Stimulated activated CD8-positive, alpha-beta memory T cell treated with anti-CD3 and anti-CD28 coated beads, Interleukin-12 subunit alpha, Interleukin-12 subunit beta, amount 100 ng/mL, for 24 hours (primary cell): ENCODE data around the gene JAK1.
A peak's percentile ranks its signal among the peaks of the same experiment; 100 is the strongest.
"Not testable (repeated sequence)": the region's sequence is repeated elsewhere in the genome, so short reads cannot be mapped to it uniquely, and the experiment has no call there.

Source experiments
- DNase-seq: peaks from one replicate; pipeline ENCODE4 v3.0.0-alpha.2; 2020; ENCODE audit errors: extremely low read depth

JAK1 gene

DNA sequence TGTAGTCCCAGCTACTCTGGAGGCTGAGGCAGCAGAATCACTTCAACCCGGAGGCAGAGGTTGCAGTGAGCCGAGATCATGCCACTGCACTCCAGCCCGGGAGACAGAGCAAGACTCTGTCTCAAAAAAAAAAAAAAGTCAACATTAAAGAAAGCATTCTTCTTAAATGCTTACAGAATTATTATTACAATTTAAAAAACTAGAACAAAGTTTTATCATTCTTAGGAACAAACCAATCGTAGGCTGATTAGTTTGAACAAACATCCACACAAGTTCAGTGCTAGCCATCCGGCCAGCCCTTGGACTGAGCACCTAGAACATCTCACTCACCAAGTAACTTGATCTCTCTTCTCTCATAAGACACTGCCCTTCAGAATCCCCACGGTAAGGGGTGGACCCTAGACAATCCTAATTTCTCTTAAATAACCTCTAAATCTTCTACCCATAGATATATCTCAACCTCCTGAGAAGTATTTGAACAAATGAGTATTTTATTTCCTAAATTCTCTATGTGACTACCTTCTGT, 16.0 kb downstream of the JAK1 start:
- no peak for DNase-seq

- DNase-seq: no peak
Measured at GRCh38 chr1:64948905-64949833, 17.2 kb downstream of the JAK1 start.

DNA sequence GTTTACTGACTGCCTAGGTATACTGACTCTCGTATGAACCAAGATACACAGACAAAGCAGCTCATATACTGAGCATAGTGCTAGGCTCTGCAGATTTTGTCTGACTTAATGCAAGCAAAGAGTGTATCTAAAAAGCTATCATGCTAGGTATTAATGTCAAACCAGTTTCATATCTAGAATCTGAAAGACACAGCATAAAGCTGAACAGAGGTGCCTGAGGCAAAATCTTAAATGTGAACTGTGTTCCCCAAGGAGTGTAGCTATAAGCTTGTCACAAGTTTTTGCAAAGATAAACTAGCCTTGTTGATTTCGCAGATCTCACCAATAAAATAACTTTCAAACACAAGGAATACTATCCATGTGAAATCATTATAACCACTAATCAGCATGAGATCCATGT, 18.1 kb downstream of the JAK1 start:
- DNase-seq: no peak

GRCh38 chr1:64946916-64947315, 19.4 kb downstream of the JAK1 start:
- DNase-seq: no peak

DNA sequence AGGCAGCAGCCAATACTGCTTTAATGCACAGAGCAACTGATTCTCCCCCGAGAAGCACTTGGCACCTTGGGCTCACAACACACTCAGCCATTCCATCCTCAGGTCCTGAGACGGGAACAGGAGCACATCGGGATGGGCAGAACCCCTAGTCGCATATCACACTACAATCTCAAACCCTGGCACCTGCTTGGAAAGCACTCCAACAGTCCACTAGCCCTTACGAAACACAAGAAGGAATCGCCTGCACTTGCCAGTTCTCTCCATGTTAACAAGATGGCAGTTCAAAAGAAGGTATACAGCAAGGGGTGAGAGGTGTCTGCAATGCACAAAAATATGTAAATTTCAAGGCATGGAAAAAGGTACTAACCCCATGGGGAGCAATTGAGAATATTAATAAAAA, 21.4 kb downstream of the JAK1 start:
- DNase-seq: no peak

DNA sequence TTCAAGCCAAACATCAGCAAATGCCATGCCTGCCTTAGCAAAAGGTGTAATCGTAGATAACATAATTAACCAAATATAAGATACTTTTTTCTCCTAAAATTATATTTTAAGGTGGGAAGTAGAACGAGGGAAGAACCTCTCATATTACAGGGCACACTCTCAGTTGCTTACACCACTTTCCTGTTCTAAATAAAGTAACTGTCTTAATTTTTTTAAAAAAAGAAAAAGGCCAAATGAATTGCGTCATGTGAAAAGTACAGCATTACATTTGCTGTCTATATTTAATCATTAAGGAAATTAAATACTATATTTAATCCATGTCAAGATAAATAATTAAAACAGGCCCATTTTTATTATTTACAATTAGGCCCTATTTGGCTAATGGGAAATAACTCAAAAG, 23.7 kb downstream of the JAK1 start:
- DNase-seq: no peak

DNA sequence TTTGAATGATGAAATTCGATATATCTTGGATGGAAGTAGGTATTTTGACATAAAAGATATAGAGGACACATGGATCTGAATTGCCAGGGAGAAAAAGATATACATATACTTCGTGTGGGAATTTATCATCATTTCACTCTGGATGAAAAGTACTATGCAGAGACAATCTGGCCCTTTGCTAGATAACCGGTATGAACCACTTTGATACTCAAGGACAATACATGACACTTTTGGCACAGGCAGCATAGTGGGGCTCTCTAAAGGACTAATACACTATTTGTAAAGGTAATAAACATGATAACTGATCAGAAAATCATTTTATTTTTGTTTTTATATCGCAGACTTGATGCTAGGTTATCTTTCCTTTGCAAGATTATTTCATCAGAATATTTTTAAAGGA, 24.2 kb downstream of the JAK1 start:
- DNase-seq: no peak

- no peak for DNase-seq
Measured at GRCh38 chr1:64941461-64942117, 24.8 kb downstream of the JAK1 start.

- no peak for DNase-seq
Measured at GRCh38 chr1:64940025-64940424, 26.3 kb downstream of the JAK1 start.

GRCh38 chr1:64938991-64939390, 27.4 kb downstream of the JAK1 start:
- DNase-seq: no peak

GRCh38 chr1:64936956-64937355, 29.4 kb downstream of the JAK1 start:
- DNase-seq: no peak

DNA sequence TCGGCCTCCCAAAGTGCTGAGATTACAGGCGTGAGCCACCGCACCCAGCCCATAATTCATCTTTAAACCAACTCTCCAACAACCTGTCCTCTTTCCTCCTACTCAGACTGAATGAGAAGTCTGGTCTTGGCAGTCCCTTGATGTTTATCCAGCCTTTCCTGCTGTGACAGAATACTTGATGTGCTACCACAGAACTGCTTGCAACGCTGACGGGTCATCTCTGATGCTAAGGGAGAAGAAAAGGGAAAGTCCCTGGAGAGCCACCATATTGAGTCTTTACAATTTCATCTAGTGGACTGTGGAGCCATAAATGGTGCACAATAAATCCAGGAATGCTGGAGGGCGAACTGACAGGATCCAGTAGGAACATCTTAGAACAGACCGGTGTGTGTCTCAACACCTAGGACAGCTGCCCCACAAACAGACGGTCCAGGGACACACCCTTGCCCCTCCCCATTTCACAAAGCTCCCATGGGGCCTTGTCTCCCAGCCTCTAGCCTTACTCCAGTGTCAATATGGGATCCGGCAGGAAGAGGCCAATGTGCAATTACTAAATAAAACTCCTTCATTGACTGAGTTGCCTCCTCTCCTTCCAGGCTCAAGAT, 30.7 kb downstream of the JAK1 start:
- DNase-seq: no peak

DNA sequence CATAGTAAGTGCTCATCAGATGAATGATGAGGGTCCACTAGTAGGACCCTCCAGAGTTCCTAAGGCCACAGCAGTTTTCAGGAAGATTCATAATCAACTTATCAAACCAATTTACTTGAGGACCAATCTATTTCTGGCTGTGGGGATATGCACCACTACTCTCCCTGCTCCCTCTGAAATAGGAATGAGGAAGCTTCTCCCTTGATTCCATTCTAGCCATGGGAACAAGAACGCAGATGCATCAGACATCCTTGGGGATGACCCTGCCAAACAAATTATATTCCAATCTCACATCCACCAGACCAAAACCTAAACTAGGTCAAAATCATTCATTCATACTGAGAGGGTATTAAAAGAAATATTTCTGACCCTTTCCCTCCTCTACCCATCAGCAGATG, 31.5 kb downstream of the JAK1 start:
- DNase-seq: no peak

DNA sequence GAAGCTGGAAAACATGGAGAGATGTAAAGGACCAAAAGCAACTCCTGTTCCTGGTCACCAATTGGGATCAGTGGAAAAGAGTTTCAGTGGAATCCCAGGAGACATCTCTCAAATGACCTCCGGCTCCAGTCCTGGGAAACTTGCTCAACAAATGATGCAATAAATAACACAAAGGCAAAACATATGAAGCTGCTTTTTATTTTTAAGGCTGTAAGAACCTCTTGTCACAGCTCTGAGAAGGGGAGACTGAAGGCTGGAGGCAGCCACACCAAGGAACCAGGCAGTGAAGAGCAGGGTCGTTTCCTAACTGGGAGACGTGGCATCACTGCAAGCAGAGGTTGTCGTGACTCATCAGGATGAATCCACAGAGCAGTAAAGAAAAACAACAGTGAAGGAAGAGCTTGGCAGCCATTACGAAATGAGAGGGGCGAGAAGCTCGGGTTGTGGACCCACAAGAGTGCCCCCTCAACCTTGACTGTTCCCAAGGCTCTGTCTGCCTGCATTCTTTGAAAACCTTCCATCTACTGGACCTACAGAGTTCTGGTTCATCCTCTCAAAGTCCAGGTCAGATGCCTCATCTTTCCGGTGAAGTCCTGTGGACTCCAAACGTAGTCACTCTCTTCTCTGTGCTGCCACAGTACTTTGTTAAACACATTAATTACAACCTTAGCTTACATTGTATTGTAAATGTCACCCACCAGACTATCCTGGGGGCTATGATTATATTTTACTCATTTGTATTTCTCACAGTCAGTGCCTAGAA, 32.1 kb downstream of the JAK1 start:
- no peak for DNase-seq

DNA sequence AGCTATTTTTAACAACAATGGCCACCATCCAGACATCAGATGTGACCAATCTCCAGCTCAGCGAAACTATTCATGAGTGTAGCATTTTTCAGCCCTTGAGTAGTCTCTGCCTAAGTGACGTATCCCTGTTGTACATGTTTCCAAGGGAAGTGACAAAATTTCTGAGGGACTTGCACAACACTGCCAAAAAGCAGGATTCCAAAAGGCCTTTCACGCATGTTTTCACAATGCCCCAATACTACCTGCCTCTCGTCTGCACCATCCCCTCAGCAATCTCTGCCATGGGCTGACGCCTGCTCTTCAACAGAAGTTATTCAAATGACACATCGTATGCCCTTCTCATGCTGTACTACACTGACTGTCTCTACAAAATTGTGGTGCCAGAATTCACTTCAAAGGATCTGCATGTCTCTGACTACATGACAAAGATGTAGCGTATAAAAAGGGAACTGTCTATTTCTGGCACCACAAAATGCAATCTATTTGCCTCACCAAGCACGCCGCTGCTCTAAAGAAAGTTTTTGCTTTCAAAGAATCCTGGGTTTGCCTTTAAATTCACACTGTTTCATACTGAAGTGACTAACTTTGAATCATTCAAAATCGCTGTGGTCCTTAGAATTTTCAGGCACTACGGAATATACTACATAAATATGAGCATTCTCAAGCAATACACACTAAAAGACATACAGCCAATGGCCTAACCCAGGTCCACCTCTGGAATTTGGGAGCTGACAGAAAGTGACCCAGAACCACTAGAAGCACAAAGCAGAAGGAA, 32.9 kb downstream of the JAK1 start:
- no peak for DNase-seq

- DNase-seq: no peak
Measured at GRCh38 chr1:64932962-64933295, 33.4 kb downstream of the JAK1 start.

- not testable (repeated sequence) for DNase-seq
Measured at GRCh38 chr1:64930640-64931039, 35.7 kb downstream of the JAK1 start.

DNA sequence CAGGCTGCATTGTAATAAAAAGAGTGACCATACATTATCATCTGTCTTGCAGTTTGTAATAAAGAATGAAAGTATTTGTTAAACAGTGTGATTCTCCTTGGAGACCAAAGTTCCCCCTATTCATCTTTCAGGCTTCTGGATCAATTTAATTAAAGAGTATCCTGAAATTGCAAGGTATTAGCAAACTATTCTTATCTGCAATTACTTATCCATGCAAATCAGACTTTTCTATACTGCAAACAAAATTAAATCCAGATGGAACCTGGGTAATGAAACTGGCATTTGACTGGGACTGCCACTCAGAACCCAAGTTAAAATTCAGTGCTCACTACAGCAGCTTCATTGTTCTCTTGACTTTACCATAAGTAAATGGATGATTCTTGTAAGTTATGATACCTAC, 37.1 kb downstream of the JAK1 start:
- DNase-seq: no peak

DNA sequence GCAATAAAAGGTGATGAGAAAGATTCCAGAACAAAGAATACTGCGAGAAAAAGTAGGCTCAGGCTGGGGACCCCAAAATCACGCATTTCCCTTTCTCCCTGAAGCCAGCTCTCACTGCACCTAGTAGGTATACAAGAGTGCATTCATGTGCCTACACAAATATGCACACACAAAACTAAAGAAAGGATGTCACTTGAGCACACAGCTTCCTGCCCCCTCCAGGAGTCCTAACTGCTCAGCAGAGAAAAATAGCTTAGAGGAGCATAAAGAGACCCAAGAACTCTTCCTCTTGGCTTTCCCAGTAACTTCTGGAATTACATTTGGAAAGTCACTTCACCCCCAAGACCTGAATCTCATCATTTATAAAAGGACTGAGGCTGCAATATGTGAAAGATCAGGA, 38.0 kb downstream of the JAK1 start:
- DNase-seq: no peak

DNA sequence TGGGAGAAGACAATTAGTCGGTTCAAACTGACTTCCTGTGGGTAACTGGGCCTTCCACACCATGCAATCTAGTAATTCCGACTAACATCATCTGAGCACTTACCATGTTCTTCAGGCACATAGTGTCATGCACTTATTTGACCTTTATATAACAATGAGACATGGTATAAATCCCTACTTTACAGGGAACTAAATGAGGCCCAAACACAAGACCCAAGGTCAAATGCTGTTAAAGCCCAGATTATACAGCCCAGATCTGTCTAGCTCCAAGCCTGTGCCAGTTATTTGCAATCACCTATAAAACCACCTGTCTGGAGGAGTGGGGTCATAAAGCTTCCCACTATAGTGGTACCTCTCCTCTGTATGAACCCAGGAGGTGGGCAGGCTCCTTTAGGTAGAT, 40.8 kb downstream of the JAK1 start:
- DNase-seq: no peak

GRCh38 chr1:64923294-64923718, 43.0 kb downstream of the JAK1 start:
- peak; percentile 21 for DNase-seq
